ENCODE data around the gene SYNGR1. TPM values are rescaled to one million over a fixed set of nuclear protein-coding genes. Genes with fewer than 3 reads are reported as not detected.

Gene SYNGR1
- polyA plus RNA-seq, 2 of the 4 experiments (the other 2 are of a cell fraction), result 6.7 to 14.5 TPM

- no peak for TF ChIP-seq CHD2 (IDR thresholded peaks at IDR 0.05; ENCODE audit: low read length, partially characterized antibody)
- no peak for TF ChIP-seq GATA3 (IDR thresholded peaks at IDR 0.05; ENCODE audit: borderline replicate concordance)
- TF ChIP-seq ZFP36 (IDR thresholded peaks at IDR 0.05; ENCODE audit: borderline replicate concordance, partially characterized antibody), result no peak
- no peak for TF ChIP-seq FOXS1 (CRISPR knock-in tag; IDR thresholded peaks at IDR 0.05)
- TF ChIP-seq RNF2 (IDR thresholded peaks at IDR 0.05; ENCODE audit: borderline replicate concordance, low read depth), result no peak
- no peak for TF ChIP-seq CBX2 (IDR thresholded peaks at IDR 0.05; ENCODE audit: borderline replicate concordance, low read depth)
- TF ChIP-seq CHD4 (IDR thresholded peaks at IDR 0.05; ENCODE audit: borderline replicate concordance), result no peak
Measured at GRCh38 chr22:39303358-39303757, 46.4 kb upstream of the SYNGR1 start (continued).

- POLR2A ChIA-PET, result no interaction called here
- TF ChIP-seq CHD2 (IDR thresholded peaks at IDR 0.05; ENCODE audit: low read length, partially characterized antibody), result no peak
- TF ChIP-seq NR3C1 (IDR thresholded peaks at IDR 0.05), result no peak
Measured at GRCh38 chr22:39303892-39304671, 45.7 kb upstream of the SYNGR1 start.

GRCh38 chr22:39306456-39307361, 43.1 kb upstream of the SYNGR1 start:
- 90% methylated on average over 2 of the region's 14 CpGs for WGBS (ENCODE audit: missing lambda C conversion rate)
- ATAC-seq (0 out of 6 replicates have a peak, but pooled peaks of 1 of the 2 experiments have one; percentile 3), FAIRE-seq (no peak), DNase-seq (ENCODE audit: low read depth in 1 of 2, low spot score in 1 of 2) (peak in 1 of 2 experiments; percentile 54)
- ChIA-PET POLR2A (interaction anchor here (1.1 kb wide), 1 partner anchor 54 kb away, joined by 3 read pairs; no protein-coding TSS in a partner anchor), CTCF (interaction anchor here (0.6 to 6.9 kb wide), 15 partner anchors 9 to 604 kb away, joined by 3 to 72 read pairs (median 5); partner anchors contain the start of gene PDGFB)
- TF ChIP-seq PHF8 (IDR thresholded peaks at IDR 0.05; ENCODE audit: borderline replicate concordance, low read depth) (no peak), SMC3 (IDR thresholded peaks at IDR 0.05) (peak; percentile 29; the same call in 1 of the 3 replicates), TP53 (CRISPR knock-in tag; IDR thresholded peaks at IDR 0.05) (no peak), RAD21 (conservative IDR thresholded peaks at IDR 0.05 in 1 of 2, IDR thresholded peaks at IDR 0.05 in 1 of 2) (peak; percentile 52 to 72), PBX3 (IDR thresholded peaks at IDR 0.05) (0 out of 2 replicates have a peak, but pooled peaks have one; percentile 20), CBX8 (IDR thresholded peaks at IDR 0.05) (no peak), BHLHE40 (IDR thresholded peaks at IDR 0.05; ENCODE audit: low read depth, low read length) (no peak), HOXB5 (CRISPR knock-in tag; IDR thresholded peaks at IDR 0.05) (peak; percentile 94; the same call in 1 of the 2 replicates), CTCF (IDR thresholded peaks at IDR 0.05) (peak; percentile 33; the same call in 2 of the 3 replicates), ELK1 (IDR thresholded peaks at IDR 0.05; ENCODE audit: low read depth, low read length) (no peak)
- Histone ChIP-seq H3K4me1 (peaks cover 32% of the 10 kb centered on the region), H3K27ac (peak overlapping the region; percentile 94 to 95; a peak in 5 of 6 replicates), H3K4me2 (no peak overlapping the region), H3K4me3 (no peak overlapping the region), H3K9me3 (no peaks in the 10 kb centered on the region)

More at GRCh38 chr22:39303892-39304671, 45.7 kb upstream of the SYNGR1 start:
- CTCF ChIA-PET, result interaction anchor here (0.9 to 6.9 kb wide), 7 partner anchors 9 to 377 kb away, joined by 3 to 72 read pairs (median 4); partner anchors contain the start of gene RPL3
- Histone ChIP-seq H3K9me3 (no peaks in the 10 kb centered on the region), H3K4me3 (no peak overlapping the region), H3K27ac (peak overlapping the region in 1 of 2 experiments; percentile 25; a peak in 2 of 6 replicates), H3K4me2 (no peak overlapping the region), H3K4me1 (peaks cover 31% of the 10 kb centered on the region)
- FAIRE-seq (no peak), ATAC-seq (no peak), DNase-seq (ENCODE audit: low read depth in 1 of 2, low spot score in 1 of 2) (no peak)
- 80% methylated on average over 15 of the region's 16 CpGs for WGBS (ENCODE audit: missing lambda C conversion rate)

Measured in A549 (cell line).